Stimulated activated CD8-positive, alpha-beta memory T cell treated with anti-CD3 and anti-CD28 coated beads, Interleukin-7, amount 100 ng/mL, for 1 hour (primary cell): ENCODE measurements around the gene SAMSN1.
"Not testable (repeated sequence)": the region's sequence is repeated elsewhere in the genome, so short reads cannot be mapped to it uniquely, and the experiment has no call there.

Source experiments
- DNase-seq, 2 donors: peaks; one replicate each; pipeline ENCODE4 v3.0.0-alpha.2; 2020; ENCODE audit warnings: low read depth in 2 of 2

Gene SAMSN1

DNA sequence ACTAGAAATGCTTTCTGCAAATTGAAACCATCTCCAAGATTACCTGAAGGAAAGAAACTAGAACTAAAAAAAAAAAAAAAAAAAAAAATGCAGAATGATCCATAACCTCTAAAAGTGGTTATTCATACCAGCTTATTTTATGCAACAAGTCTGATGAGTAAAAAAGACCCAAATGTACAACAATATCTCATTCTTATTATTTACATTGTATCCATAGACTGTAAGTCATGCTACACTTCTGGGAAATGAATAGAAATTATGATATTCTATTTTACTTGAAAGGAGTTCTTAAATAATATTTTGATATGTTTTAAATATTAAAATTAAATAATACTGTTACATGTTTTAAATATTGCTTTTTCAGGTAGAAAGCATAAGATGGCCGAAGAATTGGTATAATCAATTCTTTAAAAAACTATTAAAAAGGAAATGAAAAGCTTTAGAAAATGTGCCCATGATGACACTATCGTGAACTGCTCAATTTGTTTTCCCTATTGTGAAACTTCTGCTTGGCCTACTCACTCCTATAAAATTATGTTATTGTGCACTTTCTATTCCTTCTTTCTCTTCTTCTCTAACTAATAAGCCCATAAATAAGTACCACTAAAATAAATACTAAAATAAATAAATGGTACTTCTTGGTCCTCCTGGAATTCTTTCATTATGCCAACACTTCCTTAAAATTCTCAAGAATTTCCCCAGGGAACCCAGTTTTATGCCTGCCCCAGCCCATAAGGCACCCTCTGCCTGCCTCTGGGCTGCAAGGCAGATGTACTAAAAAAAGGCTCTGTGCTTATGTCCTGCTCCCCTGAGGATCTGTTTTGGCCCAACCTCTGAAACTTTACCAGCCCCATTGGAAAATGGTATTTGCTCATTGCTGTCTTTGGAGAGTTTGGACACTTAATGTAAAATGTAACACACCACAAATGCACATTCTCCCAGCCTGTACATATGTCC, 18.1 kb downstream of the SAMSN1 start:
- DNase-seq: no peak

DNA sequence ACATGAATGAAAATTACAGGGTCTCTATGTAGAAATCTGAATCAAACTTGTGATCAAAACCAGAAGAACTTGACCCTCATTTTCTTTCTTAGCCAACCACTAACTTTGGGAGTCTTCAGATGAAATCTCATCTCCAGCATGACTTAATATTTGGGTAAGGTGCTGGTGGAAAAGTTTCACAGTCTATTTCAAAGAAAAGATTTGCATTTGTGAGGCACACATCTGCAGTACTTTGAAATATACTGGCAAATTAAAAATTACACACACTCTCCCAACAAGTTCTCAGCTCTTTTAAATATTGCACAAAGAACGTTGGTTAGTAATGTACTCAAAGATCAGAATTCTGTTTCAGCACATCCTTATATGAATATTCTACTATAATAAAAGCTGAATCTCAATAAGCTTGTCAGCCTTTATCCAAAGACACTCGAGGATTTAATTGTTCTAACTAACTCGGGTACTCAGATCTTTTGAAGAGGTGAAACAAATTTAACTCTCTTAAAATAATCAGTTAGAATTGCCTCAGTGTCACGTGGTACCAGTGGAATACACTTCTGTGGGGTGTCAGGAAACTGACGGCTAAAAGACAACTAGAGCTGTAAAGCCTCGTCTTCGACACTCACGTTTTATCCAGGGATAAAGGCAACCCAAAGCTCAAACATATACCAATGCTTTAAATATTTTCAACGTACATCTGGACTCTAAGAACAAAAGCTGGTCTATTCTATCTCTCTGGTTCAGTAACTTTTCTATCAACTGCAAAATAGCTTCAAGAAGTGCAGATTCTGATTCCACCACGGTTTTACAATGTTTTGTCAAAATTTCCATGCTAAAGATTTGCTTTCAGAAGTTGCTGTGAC, 19.0 kb downstream of the SAMSN1 start:
- no peak for DNase-seq

DNA sequence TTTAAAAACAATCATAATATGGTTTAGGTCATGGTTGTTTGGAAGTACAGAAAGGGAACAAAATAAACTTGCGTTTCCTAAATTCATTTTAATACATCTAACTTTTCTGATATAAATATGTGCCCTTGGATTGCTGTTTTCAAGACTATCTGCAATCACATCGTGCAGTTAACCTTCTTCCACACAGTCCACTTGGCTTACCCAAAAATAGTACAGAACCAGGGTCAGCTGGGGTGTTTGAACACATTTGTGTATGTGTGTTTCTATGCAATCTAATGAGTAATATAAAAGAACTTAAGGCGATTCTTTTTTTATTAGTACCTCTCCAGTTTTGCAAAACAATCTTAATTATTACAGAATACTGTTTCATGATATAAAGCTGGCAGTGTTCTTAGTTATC, 19.9 kb downstream of the SAMSN1 start:
- no peak for DNase-seq

DNA sequence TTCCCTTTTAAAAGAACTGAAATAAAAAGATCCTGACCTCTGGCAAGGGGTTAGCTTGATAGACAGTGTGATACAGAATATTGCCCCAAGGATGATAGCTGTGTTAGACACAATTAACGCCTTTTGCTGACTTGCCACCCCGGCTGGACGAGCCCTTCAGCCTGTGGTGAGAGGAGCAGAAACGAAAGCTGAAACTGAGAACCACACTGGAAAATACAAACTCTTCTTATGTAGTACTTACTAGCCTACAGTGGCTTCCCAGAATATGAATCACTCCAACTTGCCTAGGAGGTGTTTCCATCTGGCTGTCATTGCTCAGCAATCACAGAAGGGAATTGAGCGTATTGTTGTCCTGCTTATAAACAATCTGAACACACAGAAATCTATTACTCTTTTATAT, 22.9 kb downstream of the SAMSN1 start:
- peak in 1 of 2 donors; percentile 19 for DNase-seq

DNA sequence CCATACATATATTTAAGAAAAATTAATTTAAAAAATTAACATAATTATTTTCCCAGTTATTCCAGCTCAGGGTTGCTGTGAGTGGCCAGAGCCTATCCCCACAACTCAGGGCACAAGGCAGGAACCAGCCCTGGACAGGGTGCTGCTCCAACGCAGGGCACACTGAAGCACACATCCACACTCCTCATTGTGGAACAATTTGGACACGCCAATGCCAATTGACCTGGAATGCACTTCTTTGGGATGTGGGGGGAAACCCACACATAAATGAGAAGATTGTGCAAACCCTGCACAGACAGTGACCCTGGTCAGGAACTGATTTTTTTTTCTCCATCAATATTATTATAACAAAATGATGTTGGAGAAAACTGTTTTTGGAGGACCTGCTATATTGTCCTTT, 23.4 kb downstream of the SAMSN1 start:
- DNase-seq: no peak

DNA sequence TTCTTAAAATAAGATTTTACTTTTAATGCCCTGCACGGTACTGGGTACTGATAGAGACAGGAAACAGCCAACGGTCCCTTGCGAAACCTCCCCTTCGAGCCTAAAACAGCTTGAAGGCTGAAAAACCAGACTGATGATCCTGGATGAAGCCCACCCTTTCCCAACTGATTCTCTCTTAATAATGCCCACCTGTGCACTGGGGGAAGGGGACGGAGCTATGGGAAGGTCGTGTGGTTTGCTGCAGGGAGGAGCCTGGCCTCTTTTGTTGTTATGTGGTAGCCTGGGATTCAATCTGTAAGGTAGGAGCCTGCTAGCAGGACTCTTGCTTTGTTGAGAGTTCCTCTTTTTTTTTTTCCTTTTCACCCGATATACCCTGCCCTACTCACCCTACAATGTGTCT, 25.6 kb downstream of the SAMSN1 start:
- no peak for DNase-seq

DNA sequence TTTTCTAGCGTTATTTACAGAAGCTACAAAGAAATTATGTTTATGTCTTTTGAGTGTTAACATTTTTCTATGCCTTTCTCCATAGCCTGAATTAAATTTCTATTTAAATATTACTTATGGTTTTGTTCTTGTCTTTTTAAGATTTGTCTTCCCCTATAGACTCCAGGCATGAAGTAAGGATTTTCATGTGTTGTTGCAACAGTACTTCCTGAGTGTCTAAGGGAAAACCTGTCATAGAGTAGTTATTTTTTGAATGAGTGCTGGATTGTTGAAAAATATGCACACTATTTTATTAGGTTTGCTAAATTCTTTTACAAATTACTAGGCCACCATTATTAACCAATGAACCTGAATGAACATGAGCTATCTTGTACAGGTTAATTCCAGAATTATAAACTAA, 27.1 kb downstream of the SAMSN1 start:
- DNase-seq: no peak

DNA sequence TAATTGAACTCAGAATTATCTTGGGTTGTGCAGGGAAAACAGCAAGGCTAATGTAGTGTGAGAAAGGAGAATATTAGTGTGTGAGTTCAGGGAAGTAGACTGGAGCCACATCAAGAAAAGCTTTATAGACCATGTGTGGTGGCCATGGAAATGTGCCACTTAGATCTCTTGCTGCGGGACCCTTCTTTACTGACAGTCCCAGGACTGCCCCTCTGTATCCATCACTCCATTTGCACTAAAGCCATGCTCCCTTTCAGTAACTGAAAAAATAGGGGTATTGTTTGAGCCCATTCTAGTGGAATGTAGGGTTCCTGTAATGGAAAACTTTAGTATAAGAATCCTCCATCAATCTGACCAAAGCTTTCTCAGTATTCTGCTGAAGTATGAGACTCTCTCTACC, 32.3 kb downstream of the SAMSN1 start:
- DNase-seq: no peak

DNA sequence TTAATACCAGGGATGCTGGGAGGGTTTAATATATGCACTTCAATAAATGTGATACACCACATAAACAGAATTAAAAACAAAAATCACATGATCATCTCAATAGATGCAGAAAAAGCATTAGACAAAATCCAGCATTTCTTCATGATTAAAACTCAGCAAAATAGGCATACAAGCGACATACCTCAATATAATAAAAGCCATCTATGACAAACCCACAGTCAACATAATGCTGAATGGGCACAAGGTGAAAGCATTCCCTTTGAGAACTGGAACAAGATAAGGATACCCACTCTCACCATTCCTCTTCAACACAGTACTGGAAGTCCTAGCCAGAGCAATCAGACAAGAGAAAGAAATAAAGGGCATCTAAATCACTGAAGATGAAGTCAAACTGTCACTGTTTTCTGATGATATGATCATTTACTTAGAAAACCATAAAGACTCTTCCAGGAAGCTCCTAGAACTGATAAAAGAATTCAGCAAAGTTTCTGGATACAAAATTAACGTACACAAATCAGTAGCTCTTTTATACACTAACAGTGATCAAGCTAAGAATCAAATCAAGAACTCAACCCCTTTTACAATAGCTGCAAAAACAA, 39.2 kb downstream of the SAMSN1 start:
- DNase-seq: not testable (repeated sequence)

DNA sequence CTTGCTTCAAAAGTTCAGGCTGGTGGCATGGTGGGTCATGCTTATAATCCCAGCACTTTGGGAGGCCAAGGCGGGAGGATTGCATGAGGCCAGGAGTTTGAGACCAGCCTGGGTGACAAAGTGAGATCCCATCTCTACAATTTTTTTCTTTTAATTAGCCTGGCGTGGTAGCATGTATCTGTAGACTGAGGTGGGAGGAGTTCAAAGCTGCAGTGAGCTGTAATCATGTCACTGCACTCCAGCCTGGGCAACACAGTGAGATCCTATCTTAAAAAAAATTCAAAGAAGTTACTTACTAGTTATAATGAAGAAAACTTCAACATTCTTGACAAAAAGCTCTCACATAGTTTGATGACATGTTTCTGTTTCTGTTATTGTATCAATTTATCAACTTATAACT, 45.2 kb downstream of the SAMSN1 start:
- DNase-seq: no peak

DNA sequence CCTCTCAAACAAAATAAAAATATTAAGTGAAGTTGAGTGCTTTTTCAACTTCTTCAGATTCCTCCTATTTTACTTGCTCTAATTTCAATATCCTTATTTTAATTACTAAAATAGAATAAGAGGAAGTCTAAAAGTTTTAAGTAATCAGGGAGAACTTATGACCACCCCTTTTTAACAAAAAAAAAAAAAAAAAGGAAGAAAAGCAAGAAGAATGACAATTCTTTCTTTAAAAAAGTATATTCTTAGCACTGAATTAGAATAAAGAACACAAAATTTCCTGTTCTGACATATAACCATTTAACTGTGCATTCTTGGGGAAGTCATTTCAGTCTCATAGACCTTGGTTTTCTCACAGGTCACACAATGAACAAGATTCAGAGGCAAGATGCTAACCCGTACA, 46.8 kb downstream of the SAMSN1 start:
- DNase-seq: no peak

DNA sequence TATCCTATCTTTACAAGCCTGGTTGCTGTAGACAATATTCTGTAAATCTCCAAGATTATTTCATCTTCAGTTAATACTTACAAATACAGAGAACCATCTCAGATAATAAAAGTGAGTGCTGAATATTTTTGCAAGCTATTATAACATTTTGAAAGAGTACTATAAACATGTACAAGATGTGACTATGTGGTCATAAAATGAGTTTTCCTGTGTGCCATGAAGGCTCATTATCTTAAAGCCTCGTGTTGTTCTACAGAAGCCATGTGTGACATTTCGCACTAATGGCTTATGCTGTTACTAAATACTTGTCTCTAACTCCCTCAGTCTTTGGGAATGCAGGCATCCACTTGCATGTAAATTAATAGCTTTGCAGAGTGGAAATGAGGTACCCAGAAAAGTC, 48.3 kb downstream of the SAMSN1 start:
- DNase-seq: no peak

DNA sequence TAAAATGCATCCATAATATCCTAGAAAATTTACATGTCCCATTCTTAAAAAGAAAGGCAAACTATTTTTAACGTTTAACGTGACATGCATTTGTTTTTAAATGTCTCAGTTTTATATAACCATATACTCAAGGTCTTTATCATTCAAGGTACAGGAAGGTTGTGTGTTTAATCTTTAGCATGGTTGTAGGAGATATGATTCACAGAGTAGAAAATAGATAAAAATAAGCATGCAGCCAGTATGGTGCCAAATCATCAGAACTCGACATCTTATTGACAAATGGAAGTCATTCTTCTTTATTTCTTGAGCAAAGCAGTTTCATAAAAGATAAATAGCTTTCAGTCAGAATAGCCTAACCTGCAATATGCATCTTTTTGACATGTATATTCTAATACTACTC, 51.0 kb downstream of the SAMSN1 start:
- no peak for DNase-seq

DNA sequence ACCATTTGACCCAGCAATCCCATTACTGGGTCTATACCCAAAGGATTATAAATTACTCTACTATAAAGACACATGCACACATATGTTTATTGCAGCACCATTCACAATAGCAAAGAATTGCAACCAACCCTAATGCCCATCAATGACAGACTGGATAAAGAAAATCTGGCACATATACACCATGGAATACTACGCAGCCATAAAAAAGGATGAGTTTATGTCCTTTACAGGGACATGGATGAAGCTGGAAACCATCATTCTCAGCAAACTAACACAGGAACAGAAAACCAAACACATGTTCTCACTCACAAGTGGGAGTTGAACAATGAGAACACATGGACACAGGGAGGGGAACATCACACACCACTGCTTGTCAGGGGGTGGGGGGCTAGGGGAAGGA, 51.9 kb downstream of the SAMSN1 start:
- DNase-seq: not testable (repeated sequence)

DNA sequence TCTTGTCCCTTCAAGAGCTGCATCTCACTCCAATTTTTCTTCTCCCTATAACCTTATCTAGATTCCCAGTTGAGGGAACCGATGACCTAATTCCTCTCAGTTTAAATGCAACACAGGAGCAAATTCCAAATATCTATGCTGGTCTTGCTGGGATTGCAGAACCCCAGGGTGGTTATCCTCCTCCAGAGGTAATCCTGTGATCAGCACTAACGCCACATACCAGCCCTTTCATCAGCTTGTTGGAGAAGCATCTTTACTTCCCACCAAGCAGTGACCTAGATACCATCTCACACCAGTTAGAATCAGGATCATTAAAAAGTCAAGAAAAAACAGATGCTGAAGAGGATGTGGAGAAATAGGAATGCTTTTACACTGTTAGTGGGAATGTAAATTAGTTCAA, 52.4 kb downstream of the SAMSN1 start:
- no peak for DNase-seq

DNA sequence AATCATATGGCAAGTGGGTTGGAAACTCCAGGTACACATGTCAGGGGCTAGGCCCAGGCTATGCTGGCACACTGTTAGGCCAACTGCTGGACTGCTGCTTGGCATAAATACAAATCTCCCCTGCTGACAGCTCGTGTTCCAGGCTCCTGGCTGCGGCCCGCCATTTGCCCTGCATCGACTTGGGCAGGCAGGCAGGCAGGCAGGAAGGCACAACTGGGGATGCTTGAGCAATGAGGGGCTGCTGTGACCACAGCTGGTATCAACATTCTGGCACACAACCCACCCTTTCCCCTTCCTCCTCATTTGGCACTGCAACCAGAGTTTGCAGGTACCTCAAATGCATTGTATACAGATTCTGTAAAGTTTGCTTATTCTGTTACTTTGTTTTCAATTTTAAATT, 53.2 kb downstream of the SAMSN1 start:
- DNase-seq: no peak

DNA sequence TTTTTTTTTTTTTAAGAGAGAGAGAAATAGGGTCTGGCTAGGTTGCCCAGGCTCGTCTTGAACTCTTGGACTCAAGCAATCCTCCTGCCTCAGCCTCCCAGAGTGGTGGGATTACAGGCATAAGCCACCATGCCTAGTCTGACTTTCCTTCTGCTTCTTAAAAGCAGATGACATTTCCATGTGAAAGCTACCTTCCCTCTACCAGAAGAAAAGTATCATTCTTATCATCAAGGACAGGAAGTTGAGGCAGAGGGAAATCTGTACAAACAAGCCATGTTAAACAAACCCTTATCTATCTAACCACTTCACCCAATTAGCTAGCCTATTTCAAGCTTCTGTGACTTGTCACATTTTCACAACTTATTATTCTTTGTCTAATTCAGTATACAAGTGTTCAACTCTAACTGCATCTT, 54.8 kb downstream of the SAMSN1 start:
- DNase-seq: no peak

DNA sequence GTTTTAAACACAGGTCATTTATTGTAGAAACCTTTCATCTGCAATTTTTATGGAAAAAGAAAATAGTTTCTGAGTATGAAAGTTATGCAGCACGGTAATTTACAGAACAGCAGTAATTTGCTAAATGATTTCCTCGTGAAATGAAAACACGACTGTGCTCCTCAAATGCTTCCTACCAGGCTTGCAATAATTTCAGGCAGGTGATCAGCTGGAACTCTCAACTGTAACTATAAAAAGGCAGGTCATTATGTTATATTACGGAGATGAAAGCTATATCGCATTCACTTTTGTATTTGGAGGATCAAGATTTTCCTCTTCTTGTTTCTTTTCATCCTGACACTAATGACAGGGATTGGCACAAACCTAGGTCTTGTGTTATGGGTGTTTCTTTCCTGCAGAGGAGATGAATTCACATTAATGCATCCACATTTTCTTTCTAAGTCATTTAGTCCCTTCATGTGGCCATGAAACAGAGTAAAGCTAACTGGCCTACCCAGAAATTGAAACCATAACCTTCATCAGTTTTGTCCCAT, 57.4 kb downstream of the SAMSN1 start:
- DNase-seq: no peak

DNA sequence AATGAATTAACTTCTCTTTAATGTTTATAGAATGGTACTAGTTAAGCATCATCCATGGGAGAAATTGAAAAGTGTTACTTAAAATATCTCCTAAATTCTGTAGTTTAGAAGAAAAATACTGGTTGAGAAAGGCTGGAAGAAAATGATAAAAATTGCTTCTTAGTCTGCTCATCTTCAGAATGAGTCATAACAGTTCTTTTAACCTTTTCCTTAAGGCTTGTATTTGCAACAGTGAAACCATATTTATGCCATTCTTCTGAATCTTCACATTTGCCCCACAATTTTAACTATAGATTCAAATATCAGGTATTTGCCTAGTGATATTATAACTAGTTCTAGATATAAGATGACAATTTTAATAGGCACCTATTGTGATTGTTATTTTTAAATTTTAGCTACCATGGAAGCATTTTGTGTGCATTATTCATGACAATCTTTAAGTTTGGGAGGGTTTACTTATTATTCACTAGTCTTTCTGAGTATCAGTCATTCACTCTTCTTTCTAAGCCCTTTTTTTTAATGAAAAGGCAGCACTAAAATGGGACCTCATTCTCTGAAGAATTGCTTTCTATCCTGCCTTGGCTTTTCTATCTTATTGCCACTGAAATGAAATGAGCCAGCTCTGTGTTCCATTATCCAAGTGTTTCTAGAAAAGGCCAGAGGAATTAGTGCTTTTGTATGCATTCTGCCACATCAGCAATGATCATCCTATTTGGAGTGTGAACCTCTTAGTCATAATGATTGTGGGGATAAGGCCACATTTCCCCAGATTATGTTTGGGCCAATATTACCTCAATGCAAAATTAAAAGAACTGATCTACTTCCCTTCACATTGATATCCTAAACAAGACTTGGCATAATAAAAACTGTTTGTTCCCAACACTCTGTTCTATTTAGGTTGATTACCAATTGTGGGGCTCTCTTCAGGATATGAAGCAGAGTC, 58.4 kb downstream of the SAMSN1 start:
- no peak for DNase-seq

DNA sequence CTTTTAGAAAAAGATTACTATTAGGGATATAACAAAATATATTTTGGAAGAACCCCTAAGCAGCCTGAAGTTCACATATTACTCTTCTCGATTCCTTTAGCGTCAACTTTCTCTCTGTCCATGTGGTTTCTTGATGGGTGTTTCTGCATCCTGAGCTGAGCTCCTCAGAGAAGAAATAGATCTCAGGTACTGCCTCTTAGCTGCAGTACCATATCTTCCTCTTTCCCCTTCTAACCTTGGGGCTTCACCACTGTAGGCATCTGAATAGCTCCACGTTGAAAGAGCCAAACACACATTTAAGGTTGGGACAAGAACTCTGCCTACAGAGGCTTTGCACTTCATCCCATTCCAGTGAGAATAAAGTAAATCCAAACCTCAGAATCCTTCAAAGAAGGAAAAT, 59.2 kb downstream of the SAMSN1 start:
- no peak for DNase-seq
